K562 (cell line): ENCODE results near the gene PLCB1. TPM values are rescaled to one million over a fixed set of nuclear protein-coding genes. Genes with fewer than 3 reads are reported as not detected.

Experiments
- ATAC-seq: fragments of 200-7000 bp; cut with Tn5 transposase; 3 replicates; pipeline ENCODE4 v1.9.1; 2020; ENCODE audit warnings: moderate library complexity
- BruUV-seq: library from RNA; stranded (reverse); fragments of 400-500 nt; replicated peaks from 2 replicates; lab custom pipeline; 2021; lab: Mats Ljungman, UMichigan
- CTCF ChIA-PET: fragments of 300-600 bp; formaldehyde crosslinking; extraction: SDS; loops from one replicate; lab custom pipeline; 2021; ENCODE audit warnings: low intra/inter-chr PET ratio; lab: Yijun Ruan, JAX
- POLR2A ChIA-PET: fragments of 300-600, 350-650 bp; sonication (Branson Sonifier 250); formaldehyde crosslinking; extraction: SDS; loops from one replicate; lab custom pipeline; 2021; ENCODE audit warnings: antibody characterized with exemption, inconsistent platforms; lab: Yijun Ruan, JAX
- DNase-seq, 4 experiments: peaks; one replicate each; pipeline versions ENCODE4 v3.0.0 to v3.0.0-alpha.2; 2011 to 2018; ENCODE audit warnings: low spot score in 3 of 4, mixed read lengths in 3 of 4; ENCODE audit errors: extremely low read depth in 1 of 4
- FAIRE-seq: peaks from 2 replicates; lab custom pipeline; 2011; peaks lifted over from hg19 to GRCh38; lab: Jason Lieb, UNC
- H2AFZ ChIP-seq: 2 replicates; pipeline ENCODE4 v1.6.0; 2011; ENCODE audit warnings: low read depth, low read length, control low read depth, inconsistent platforms
- H3K27ac ChIP-seq: fragments of 200-600 bp; 3 replicates; pipeline ENCODE4 v1.8.0; 2011; ENCODE audit warnings: low read depth, mild to moderate bottlenecking, control low read depth, inconsistent platforms, low read length, moderate library complexity, mixed read lengths; ENCODE audit errors: extremely low read depth
- H3K27me3 ChIP-seq, 2 experiments: fragments of 300-600 bp in 1 of 2; 2 replicates in 1 of 2; 3 replicates in 1 of 2; pipeline versions ENCODE4 v1.6.0 to v1.8.0; 2011; ENCODE audit warnings: inconsistent platforms in 2 of 2, low read length in 2 of 2, mild to moderate bottlenecking in 1 of 2, mixed read lengths in 1 of 2, moderate library complexity in 1 of 2; ENCODE audit not compliant: control insufficient read depth in 2 of 2, insufficient read depth in 2 of 2
- H3K36me3 ChIP-seq: fragments of 300-600 bp; 3 replicates; pipeline ENCODE4 v1.8.0; 2011; ENCODE audit warnings: mild to moderate bottlenecking, low read length, inconsistent platforms; ENCODE audit not compliant: control insufficient read depth, insufficient read depth
- H3K4me1 ChIP-seq, 2 experiments: fragments of 200-600 bp in 1 of 2; replicated peaks in 1 of 2; 2 replicates in 1 of 2; 3 replicates in 1 of 2; pipeline versions ENCODE4 v1.5.1 to v1.8.0; 2011; ENCODE audit warnings: inconsistent platforms in 2 of 2, low read length in 2 of 2, mild to moderate bottlenecking in 1 of 2, mixed read lengths in 1 of 2, moderate library complexity in 1 of 2; ENCODE audit not compliant: control insufficient read depth in 2 of 2, insufficient read depth in 2 of 2
- H3K4me2 ChIP-seq: 2 replicates; pipeline ENCODE4 v1.6.1; 2011; ENCODE audit warnings: low read length, control low read depth, inconsistent platforms, mixed read lengths; ENCODE audit not compliant: insufficient read depth
- H3K4me3 ChIP-seq: fragments of 200-600 bp; sonication (generic), shearing (Covaris generic); 2 replicates; pipeline ENCODE4 v1.5.1; 2016; ENCODE audit warnings: control low read depth, inconsistent platforms
- H3K79me2 ChIP-seq: fragments of 200-600 bp; 3 replicates; pipeline ENCODE4 v1.8.0; 2011; ENCODE audit warnings: low read length, inconsistent platforms; ENCODE audit not compliant: control insufficient read depth, insufficient read depth
- H3K9ac ChIP-seq, 2 experiments: 2 replicates each; pipeline versions ENCODE4 v1.6.0 to v1.6.1; 2011; ENCODE audit warnings: low read depth in 2 of 2, low read length in 2 of 2, control low read depth in 1 of 2, inconsistent platforms in 1 of 2, mild to moderate bottlenecking in 1 of 2, mixed read lengths in 1 of 2; ENCODE audit not compliant: insufficient read depth in 1 of 2
- H3K9me1 ChIP-seq: one replicate; pipeline ENCODE4 v1.6.0; 2011; ENCODE audit warnings: inconsistent platforms, mild to moderate bottlenecking, low read length, moderate library complexity; ENCODE audit not compliant: control insufficient read depth, insufficient read depth
- H3K9me3 ChIP-seq: replicated peaks from 2 replicates; pipeline ENCODE4 v1.5.1; 2011; ENCODE audit warnings: low read depth, low read length, inconsistent platforms; ENCODE audit not compliant: control insufficient read depth, insufficient read depth
- H4K20me1 ChIP-seq: replicated peaks from 2 replicates; pipeline ENCODE4 v1.6.1; 2011; ENCODE audit warnings: low read length, inconsistent platforms, mixed read lengths; ENCODE audit not compliant: control insufficient read depth, insufficient read depth
- ATF4 ChIP-seq: fragments of 450-650 bp; formaldehyde crosslinking; IDR thresholded peaks from 2 replicates; pipeline ENCODE4 v1.4.0; 2022; ENCODE audit warnings: mild to moderate bottlenecking, moderate library complexity
- CHD4 ChIP-seq: fragments of 200-600 bp; sonication (generic); IDR thresholded peaks from 3 replicates; pipeline ENCODE4 v1.6.1; 2012; ENCODE audit warnings: low read depth, mild to moderate bottlenecking, mixed read lengths, low read length, inconsistent platforms; ENCODE audit not compliant: insufficient read depth, insufficient replicate concordance, poor library complexity, severe bottlenecking
- DNMT1 ChIP-seq: fragments of 450-650 bp; IDR thresholded peaks from 2 replicates; pipeline ENCODE4 v1.6.1; 2016; ENCODE audit warnings: antibody characterized with exemption, mild to moderate bottlenecking
- HDAC8 ChIP-seq: fragments of 450-650 bp; IDR thresholded peaks from 2 replicates; pipeline ENCODE4 v1.6.1; 2016; ENCODE audit warnings: mild to moderate bottlenecking, missing genetic modification characterization, moderate library complexity, missing compliant biosample characterization
- KDM2B ChIP-seq: fragments of 250-450 bp; sonication (Bioruptor Pico); IDR thresholded peaks from 2 replicates; pipeline ENCODE4 v1.8.0; 2021; ENCODE audit warnings: mild to moderate bottlenecking, moderate library complexity
- PCBP1 ChIP-seq: fragments of 200-400 bp; formaldehyde crosslinking; IDR thresholded peaks from 2 replicates; pipeline ENCODE4 v1.6.1; 2018; ENCODE audit warnings: mild to moderate bottlenecking, low read depth, low read length; ENCODE audit not compliant: poor library complexity, severe bottlenecking
- RUNX1 ChIP-seq: sonication (generic); IDR thresholded peaks from 2 replicates; pipeline ENCODE4 v1.6.1; 2016; ENCODE audit warnings: antibody characterized with exemption, low read depth
- SMAD3 ChIP-seq: fragments of 450-650 bp; formaldehyde crosslinking; conservative IDR thresholded peaks from 2 replicates; pipeline ENCODE4 v1.4.0; 2020; ENCODE audit warnings: mild to moderate bottlenecking
- XRCC3 ChIP-seq: fragments of 450-650 bp; IDR thresholded peaks from 2 replicates; pipeline ENCODE4 v1.6.1; 2017; ENCODE audit warnings: mild to moderate bottlenecking, moderate library complexity
- WGBS: fragments of 100-300 bp; shearing (Covaris generic); methylation state at CpG from one replicate; pipeline ENCODE4 v1.1.6; 2016; ENCODE audit warnings: low coverage, mixed read lengths; ENCODE audit not compliant: insufficient coverage; ENCODE audit errors: missing lambda C conversion rate; 5-methylcytosine and 5-hydroxymethylcytosine counted together
- in situ Hi-C: fragments of 300-500 bp; cut with MboI; formaldehyde crosslinking; loops from 4 replicates; pipeline ENCODE4 v1.15.0; 2018; ENCODE audit warnings: inconsistent platforms, mixed read lengths
- intact Hi-C: fragments of 100-400 bp; cut with micrococcal nuclease; formaldehyde crosslinking; loops from 2 replicates; pipeline ENCODE4 v1.14.2; 2022
- polyA plus RNA-seq, 8 experiments: library from polyadenylated mRNA; depleted of rRNA in 4 of 8; stranded (reverse) in 5 of 8; unstranded in 3 of 8; fragments of >200 nt; fragmentation: Nextera tagmentation in 2 of 8; fragmentation: Illumina TruSeq in 1 of 8; extraction: Ambion mirVana in 2 of 8; extraction: Trizol in 1 of 8; gene quantifications; 2 replicates each; pipeline versions ENCODE4 v1.2.1 to v1.2.3, GENCODE V29; 2011 to 2014; ENCODE audit warnings: inconsistent platforms in 1 of 8, missing spikeins in 1 of 8
- total RNA-seq, 7 experiments: library from RNA; depleted of rRNA in 6 of 7; stranded (reverse); fragments of >200 nt in 6 of 7; fragmentation: Illumina TruSeq in 2 of 7; extraction: Trizol in 2 of 7; gene quantifications; 2 replicates each; pipeline versions ENCODE4 v1.2.1 to v1.2.3, GENCODE V29; 2011 to 2021; ENCODE audit warnings: low replicate concordance in 1 of 7
- TF ChIP-seq, protein P1 (sequence below): fragments of 150-350 bp; conservative IDR thresholded peaks from 2 replicates; pipeline ENCODE4 v1.6.1; 2014; ENCODE audit warnings: low read length

Gene PLCB1
- total and polyA plus RNA-seq, 9 of the 15 experiments (the other 6 are each of a cell fraction or from before 2014, with no cell fraction given): 0.34 to 3.1 (median 1.3) TPM

- TF ChIP-seq PCBP1 (no peak), KDM2B (CRISPR knock-in tag) (no peak), HDAC8 (no peak), DNMT1 (no peak), XRCC3 (no peak)
- TF ChIP-seq, protein P1, sequence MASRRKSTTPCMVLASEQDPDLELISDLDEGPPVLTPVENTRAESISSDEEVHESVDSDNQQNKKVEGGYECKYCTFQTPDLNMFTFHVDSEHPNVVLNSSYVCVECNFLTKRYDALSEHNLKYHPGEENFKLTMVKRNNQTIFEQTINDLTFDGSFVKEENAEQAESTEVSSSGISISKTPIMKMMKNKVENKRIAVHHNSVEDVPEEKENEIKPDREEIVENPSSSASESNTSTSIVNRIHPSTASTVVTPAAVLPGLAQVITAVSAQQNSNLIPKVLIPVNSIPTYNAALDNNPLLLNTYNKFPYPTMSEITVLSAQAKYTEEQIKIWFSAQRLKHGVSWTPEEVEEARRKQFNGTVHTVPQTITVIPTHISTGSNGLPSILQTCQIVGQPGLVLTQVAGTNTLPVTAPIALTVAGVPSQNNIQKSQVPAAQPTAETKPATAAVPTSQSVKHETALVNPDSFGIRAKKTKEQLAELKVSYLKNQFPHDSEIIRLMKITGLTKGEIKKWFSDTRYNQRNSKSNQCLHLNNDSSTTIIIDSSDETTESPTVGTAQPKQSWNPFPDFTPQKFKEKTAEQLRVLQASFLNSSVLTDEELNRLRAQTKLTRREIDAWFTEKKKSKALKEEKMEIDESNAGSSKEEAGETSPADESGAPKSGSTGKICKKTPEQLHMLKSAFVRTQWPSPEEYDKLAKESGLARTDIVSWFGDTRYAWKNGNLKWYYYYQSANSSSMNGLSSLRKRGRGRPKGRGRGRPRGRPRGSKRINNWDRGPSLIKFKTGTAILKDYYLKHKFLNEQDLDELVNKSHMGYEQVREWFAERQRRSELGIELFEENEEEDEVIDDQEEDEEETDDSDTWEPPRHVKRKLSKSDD: no peak
Observed at GRCh38 chr20:8631271-8631670, 499.2 kb downstream of the PLCB1 start (continued).

GRCh38 chr20:8633366-8633765 lies 501.3 kb downstream of the PLCB1 start:
- H3K9me1 ChIP-seq: no peaks in the 10 kb centered on the region
- H3K4me1 ChIP-seq: no peaks in the 10 kb centered on the region
- H4K20me1 ChIP-seq: no peaks in the 10 kb centered on the region
- H3K27me3 ChIP-seq: no peaks in the 10 kb centered on the region
- no peak for DNase-seq
- POLR2A ChIA-PET: no interaction called here
- no peaks in the 10 kb centered on the region for H3K36me3 ChIP-seq
- no peak for ATAC-seq
- no peak overlapping the region for H2AFZ ChIP-seq
- 0% methylated on average over 1 of the region's 1 CpG for WGBS
- no peak overlapping the region for H3K9ac ChIP-seq
- H3K27ac ChIP-seq: no peak overlapping the region
- FAIRE-seq: no peak
- CTCF ChIA-PET: no interaction called here
- H3K4me3 ChIP-seq: no peak overlapping the region
- no peak for TF ChIP-seq ATF4 (CRISPR knock-in tag)
- no peak for TF ChIP-seq CHD4
- TF ChIP-seq SMAD3 (CRISPR knock-in tag): no peak
- no peak for TF ChIP-seq RUNX1
- no TSS peak for BruUV-seq
- H3K79me2 ChIP-seq: no peaks in the 10 kb centered on the region
- no peak overlapping the region for H3K4me2 ChIP-seq
- no peaks in the 10 kb centered on the region for H3K9me3 ChIP-seq
- intact Hi-C loops: no loop called here
- in situ Hi-C loops: no loop called here
